T-helper 17 cell (primary cell): ENCODE data around the gene BANP. TPM values are rescaled to one million over a fixed set of nuclear protein-coding genes. Genes with fewer than 3 reads are reported as not detected.
A peak's percentile ranks its signal among the peaks of the same experiment; 100 is the strongest.
"Not testable (repeated sequence)": the region's sequence is repeated elsewhere in the genome, so short reads cannot be mapped to it uniquely, and the experiment has no call there.

ENCODE experiments used
- ATAC-seq: fragments of 150-1000 bp; cut with Tn5 transposase; 2 replicates; pipeline ENCODE4 v1.10.0; 2021; ENCODE audit warnings: mild to moderate bottlenecking, moderate library complexity
- DNase-seq, 3 donors: peaks; one replicate each; pipeline versions ENCODE4 v3.0.0 to v3.0.0-alpha.2; 2020 to 2021
- H3K9me3 ChIP-seq: one replicate; pipeline ENCODE4 v1.7.0; 2013; ENCODE audit warnings: low read length, mild to moderate bottlenecking; ENCODE audit not compliant: control insufficient read depth, poor library complexity, severe bottlenecking
- H3K27ac Mint-ChIP-seq: one replicate; pipeline ENCODE4 v1.8.0; 2022; ENCODE audit warnings: mild to moderate bottlenecking, moderate library complexity, mixed read lengths
- H3K27me3 Mint-ChIP-seq: one replicate; pipeline ENCODE4 v1.8.0; 2022; ENCODE audit warnings: mixed read lengths
- H3K36me3 Mint-ChIP-seq: one replicate; pipeline ENCODE4 v1.8.0; 2022; ENCODE audit warnings: low read depth, mixed read lengths
- H3K4me1 Mint-ChIP-seq: one replicate; pipeline ENCODE4 v1.8.0; 2022; ENCODE audit warnings: mild to moderate bottlenecking, mixed read lengths
- H3K4me3 Mint-ChIP-seq: one replicate; pipeline ENCODE4 v1.8.0; 2022; ENCODE audit warnings: mild to moderate bottlenecking, moderate library complexity, mixed read lengths
- total RNA-seq, 4 donors: library from RNA in 2 of 4; stranded (reverse) in 2 of 4; gene quantifications; one replicate each; pipeline ENCODE4 v1.2.3 and lab custom pipeline; 2022 to 2026

Gene BANP
- total RNA-seq, 2 donors from 2014 or later: 46.9 to 47.9 TPM

GRCh38 chr16:87968541-87968940 lies 17.3 kb downstream of the BANP start:
- no peak for DNase-seq
- Mint-ChIP-seq H3K4me3 (no peak overlapping the region), H3K27me3 (no peaks in the 10 kb centered on the region), H3K4me1 (peaks cover 35% of the 10 kb centered on the region), H3K27ac (no peak overlapping the region), H3K36me3 (peaks cover 3% of the 10 kb centered on the region)
- no peak for ATAC-seq
- H3K9me3 ChIP-seq: no peaks in the 10 kb centered on the region

- Mint-ChIP-seq H3K36me3 (peaks cover 7% of the 10 kb centered on the region), H3K4me1 (peaks cover 26% of the 10 kb centered on the region), H3K4me3 (no peak overlapping the region), H3K27me3 (no peaks in the 10 kb centered on the region), H3K27ac (no peak overlapping the region)
- DNase-seq (no peak), ATAC-seq (no peak)
- no peaks in the 10 kb centered on the region for H3K9me3 ChIP-seq
Measured at GRCh38 chr16:87970186-87970585, 19.0 kb downstream of the BANP start.

- H3K36me3 Mint-ChIP-seq: peaks cover 7% of the 10 kb centered on the region
Measured at GRCh38 chr16:87971933-87972332, 20.7 kb downstream of the BANP start.

GRCh38 chr16:87973717-87974116 lies 22.5 kb downstream of the BANP start:
- no peak for ATAC-seq
- no peaks in the 10 kb centered on the region for H3K27me3 Mint-ChIP-seq
- no peak overlapping the region for H3K4me3 Mint-ChIP-seq
- H3K4me1 Mint-ChIP-seq: peaks cover 18% of the 10 kb centered on the region
- H3K36me3 Mint-ChIP-seq: peaks cover 8% of the 10 kb centered on the region
- H3K9me3 ChIP-seq: no peaks in the 10 kb centered on the region
- H3K27ac Mint-ChIP-seq: no peak overlapping the region
- DNase-seq: no peak

More at GRCh38 chr16:87971933-87972332, 20.7 kb downstream of the BANP start:
- peaks cover 20% of the 10 kb centered on the region for H3K4me1 Mint-ChIP-seq
- no peaks in the 10 kb centered on the region for H3K27me3 Mint-ChIP-seq
- ATAC-seq: no peak
- H3K4me3 Mint-ChIP-seq: no peak overlapping the region
- no peaks in the 10 kb centered on the region for H3K9me3 ChIP-seq
- no peak overlapping the region for H3K27ac Mint-ChIP-seq
- DNase-seq: no peak

- peak overlapping the region; percentile 73 for H3K27ac Mint-ChIP-seq
- H3K4me1 Mint-ChIP-seq: peaks cover 21% of the 10 kb centered on the region
Measured at GRCh38 chr16:87974178-87974577, 22.9 kb downstream of the BANP start.

GRCh38 chr16:87976665-87977064 lies 25.4 kb downstream of the BANP start:
- Mint-ChIP-seq H3K4me1 (peaks cover 27% of the 10 kb centered on the region), H3K27me3 (no peaks in the 10 kb centered on the region), H3K27ac (no peak overlapping the region), H3K36me3 (peaks cover 8% of the 10 kb centered on the region), H3K4me3 (no peak overlapping the region)
- DNase-seq: no peak
- no peak for ATAC-seq
- H3K9me3 ChIP-seq: no peaks in the 10 kb centered on the region

More at GRCh38 chr16:87974178-87974577, 22.9 kb downstream of the BANP start:
- peaks cover 11% of the 10 kb centered on the region for H3K36me3 Mint-ChIP-seq
- DNase-seq (no peak), ATAC-seq (no peak)
- no peak overlapping the region for H3K4me3 Mint-ChIP-seq
- no peaks in the 10 kb centered on the region for H3K27me3 Mint-ChIP-seq
- H3K9me3 ChIP-seq: no peaks in the 10 kb centered on the region

GRCh38 chr16:87978127-87978526 lies 26.9 kb downstream of the BANP start:
- ATAC-seq (no peak), DNase-seq (no peak)
- H3K4me3 Mint-ChIP-seq: no peak overlapping the region
- peaks cover 25% of the 10 kb centered on the region for H3K4me1 Mint-ChIP-seq
- H3K27me3 Mint-ChIP-seq: no peaks in the 10 kb centered on the region
- peak overlapping the region; percentile 9 for H3K27ac Mint-ChIP-seq
- no peaks in the 10 kb centered on the region for H3K9me3 ChIP-seq
- H3K36me3 Mint-ChIP-seq: peaks cover 8% of the 10 kb centered on the region

GRCh38 chr16:87979352-87979751 lies 28.1 kb downstream of the BANP start:
- H3K4me3 Mint-ChIP-seq: no peak overlapping the region
- H3K27me3 Mint-ChIP-seq: no peaks in the 10 kb centered on the region
- H3K36me3 Mint-ChIP-seq: peaks cover 5% of the 10 kb centered on the region
- peak overlapping the region; percentile 77 for H3K27ac Mint-ChIP-seq
- ATAC-seq: no peak
- no peak for DNase-seq
- peaks cover 22% of the 10 kb centered on the region for H3K4me1 Mint-ChIP-seq
- H3K9me3 ChIP-seq: no peaks in the 10 kb centered on the region

GRCh38 chr16:87979911-87980630 lies 28.8 kb downstream of the BANP start:
- ATAC-seq: peak; percentile 39
- Mint-ChIP-seq H3K27ac (peak overlapping the region; percentile 77), H3K4me1 (peaks cover 22% of the 10 kb centered on the region)
- not testable (repeated sequence) for H3K36me3 Mint-ChIP-seq, H3K4me3 Mint-ChIP-seq, H3K9me3 ChIP-seq, DNase-seq, H3K27me3 Mint-ChIP-seq

- not testable (repeated sequence) for H3K4me3 Mint-ChIP-seq, H3K27me3 Mint-ChIP-seq
Measured at GRCh38 chr16:87981376-87981775, 30.1 kb downstream of the BANP start.

GRCh38 chr16:87982581-87983041 lies 31.4 kb downstream of the BANP start:
- no peak overlapping the region for H3K27ac Mint-ChIP-seq
- no peak for ATAC-seq

More at GRCh38 chr16:87981376-87981775, 30.1 kb downstream of the BANP start:
- not testable (repeated sequence) for H3K36me3 Mint-ChIP-seq, DNase-seq, H3K9me3 ChIP-seq
- Mint-ChIP-seq H3K27ac (peak overlapping the region; percentile 21), H3K4me1 (peaks cover 24% of the 10 kb centered on the region)
- ATAC-seq: peak; percentile 41

GRCh38 chr16:87983072-87983736 lies 32.0 kb downstream of the BANP start:
- H3K27ac Mint-ChIP-seq, DNase-seq, ATAC-seq, H3K4me3 Mint-ChIP-seq, H3K27me3 Mint-ChIP-seq, H3K36me3 Mint-ChIP-seq, H3K9me3 ChIP-seq: not testable (repeated sequence)
- peaks cover 21% of the 10 kb centered on the region for H3K4me1 Mint-ChIP-seq

More at GRCh38 chr16:87982581-87983041, 31.4 kb downstream of the BANP start:
- H3K27me3 Mint-ChIP-seq: no peaks in the 10 kb centered on the region
- no peak for DNase-seq
- peaks cover 6% of the 10 kb centered on the region for H3K36me3 Mint-ChIP-seq
- no peaks in the 10 kb centered on the region for H3K9me3 ChIP-seq
- no peak overlapping the region for H3K4me3 Mint-ChIP-seq
- H3K4me1 Mint-ChIP-seq: peaks cover 21% of the 10 kb centered on the region

- H3K27me3 Mint-ChIP-seq, ATAC-seq, H3K4me3 Mint-ChIP-seq, DNase-seq, H3K27ac Mint-ChIP-seq, H3K9me3 ChIP-seq, H3K36me3 Mint-ChIP-seq: not testable (repeated sequence)
- peaks cover 21% of the 10 kb centered on the region for H3K4me1 Mint-ChIP-seq
Measured at GRCh38 chr16:87983737-87984097, 32.5 kb downstream of the BANP start.
